GM23338 (cell line): Measurements from ENCODE around the gene SEMA4A. TPM values are rescaled to one million over a fixed set of nuclear protein-coding genes. Genes with fewer than 3 reads are reported as not detected.

Source experiments
- ATAC-seq: fragments of 200-7000 bp; cut with Tn5 transposase; 3 replicates; pipeline ENCODE4 v1.9.1; 2020
- DNase-seq: peaks from one replicate; pipeline ENCODE4 v3.0.0-alpha.2; 2015; ENCODE audit warnings: low spot score
- H2AFZ ChIP-seq: fragments of 200-600 bp; sonication (generic); 2 replicates; pipeline ENCODE4 v1.8.0; 2016; ENCODE audit warnings: antibody characterized with exemption, mild to moderate bottlenecking, moderate library complexity
- H3F3A ChIP-seq: fragments of 200-600 bp; sonication (generic); replicated peaks from 2 replicates; pipeline ENCODE4 v1.8.0; 2017; ENCODE audit warnings: antibody characterized with exemption, mixed run types, low read depth
- H3K27ac ChIP-seq: fragments of 200-600 bp; sonication (generic); 2 replicates; pipeline ENCODE4 v1.6.1; 2016; ENCODE audit warnings: low read depth
- H3K27me3 ChIP-seq: fragments of 200-600 bp; sonication (generic); 2 replicates; pipeline ENCODE4 v1.8.0; 2016; ENCODE audit warnings: mild to moderate bottlenecking, mixed run types, moderate library complexity; ENCODE audit not compliant: insufficient read depth
- H3K36me3 ChIP-seq: fragments of 200-600 bp; sonication (generic); 2 replicates; pipeline ENCODE4 v1.8.0; 2016; ENCODE audit warnings: mild to moderate bottlenecking; ENCODE audit not compliant: insufficient read depth
- H3K4me1 ChIP-seq: fragments of 200-600 bp; sonication (generic); 2 replicates; pipeline ENCODE4 v1.8.0; 2016; ENCODE audit warnings: mild to moderate bottlenecking, moderate library complexity; ENCODE audit not compliant: insufficient read depth
- H3K4me2 ChIP-seq: fragments of 200-600 bp; sonication (generic); 2 replicates; pipeline ENCODE4 v1.7.1; 2017; ENCODE audit warnings: mixed run types
- H3K4me3 ChIP-seq: fragments of 200-600 bp; sonication (generic); 2 replicates; pipeline ENCODE4 v1.6.1; 2016; ENCODE audit warnings: mixed run types
- H3K79me2 ChIP-seq: fragments of 200-600 bp; sonication (generic); replicated peaks from 2 replicates; pipeline ENCODE4 v1.8.0; 2017; ENCODE audit warnings: mild to moderate bottlenecking; ENCODE audit not compliant: insufficient read depth
- H3K9me2 ChIP-seq: fragments of 200-600 bp; sonication (generic); 2 replicates; pipeline ENCODE4 v1.8.0; 2017; ENCODE audit not compliant: insufficient read depth
- H4K20me1 ChIP-seq: fragments of 200-600 bp; sonication (generic); replicated peaks from 2 replicates; pipeline ENCODE4 v1.8.0; 2017; ENCODE audit warnings: mild to moderate bottlenecking; ENCODE audit not compliant: insufficient read depth
- H3K27ac Mint-ChIP-seq: 2 replicates; pipeline ENCODE4 v1.8.0; 2020; ENCODE audit warnings: inconsistent platforms, mild to moderate bottlenecking, moderate library complexity, mixed read lengths
- H3K27me3 Mint-ChIP-seq: 3 replicates; pipeline ENCODE4 v1.8.0; 2022; ENCODE audit warnings: low read depth, mild to moderate bottlenecking, moderate library complexity, mixed read lengths, inconsistent platforms; ENCODE audit not compliant: insufficient read depth, poor library complexity
- H3K36me3 Mint-ChIP-seq: 3 replicates; pipeline ENCODE4 v1.8.0; 2021; ENCODE audit warnings: low read depth, mild to moderate bottlenecking, inconsistent platforms, moderate library complexity, mixed read lengths
- H3K4me1 Mint-ChIP-seq: 3 replicates; pipeline ENCODE4 v1.8.0; 2020; ENCODE audit warnings: mild to moderate bottlenecking, inconsistent platforms, mixed read lengths
- H3K4me3 Mint-ChIP-seq: 3 replicates; pipeline ENCODE4 v1.8.0; 2021; ENCODE audit warnings: moderate library complexity, mild to moderate bottlenecking, inconsistent platforms, mixed read lengths
- H3K9me3 Mint-ChIP-seq: 3 replicates; pipeline ENCODE4 v1.8.0; 2020; ENCODE audit warnings: moderate library complexity, mild to moderate bottlenecking, inconsistent platforms, mixed read lengths
- CREB1 ChIP-seq: fragments of 250-450 bp; sonication (Bioruptor Pico); IDR thresholded peaks from 2 replicates; pipeline ENCODE4 v1.5.0; 2020; ENCODE audit warnings: low read depth, mild to moderate bottlenecking, moderate library complexity
- EZH2 ChIP-seq: fragments of 200-600 bp; sonication (generic); IDR thresholded peaks from one replicate; pipeline ENCODE4 v1.8.0; 2017; ENCODE audit warnings: antibody characterized with exemption, mild to moderate bottlenecking, low read depth; ENCODE audit not compliant: unreplicated experiment
- EZH2phosphoT487 ChIP-seq: fragments of 200-600 bp; sonication (generic); IDR thresholded peaks from one replicate; pipeline ENCODE4 v1.8.1; 2018; ENCODE audit warnings: antibody characterized with exemption; ENCODE audit not compliant: unreplicated experiment
- JUNB ChIP-seq: IDR thresholded peaks from one replicate; pipeline ENCODE4 v1.6.1; 2016; ENCODE audit warnings: antibody characterized with exemption; ENCODE audit not compliant: unreplicated experiment
- NANOG ChIP-seq: IDR thresholded peaks from 2 replicates; pipeline ENCODE4 v1.6.1; 2016; ENCODE audit warnings: antibody characterized with exemption, borderline replicate concordance
- POLR2AphosphoS5 ChIP-seq: IDR thresholded peaks from 2 replicates; pipeline ENCODE4 v1.6.1; 2016; ENCODE audit warnings: antibody characterized with exemption, low read depth
- STAT1 ChIP-seq: IDR thresholded peaks from one replicate; pipeline ENCODE4 v1.6.1; 2016; ENCODE audit warnings: antibody characterized with exemption; ENCODE audit not compliant: unreplicated experiment
- ZNF114 ChIP-seq: fragments of 250-450 bp; sonication (Bioruptor Pico); IDR thresholded peaks from 2 replicates; pipeline ENCODE4 v1.5.0; 2020; ENCODE audit warnings: mild to moderate bottlenecking, moderate library complexity
- ZNF331 ChIP-seq: fragments of 250-450 bp; sonication (Bioruptor Pico); IDR thresholded peaks from 2 replicates; pipeline ENCODE4 v1.5.0; 2020; ENCODE audit warnings: low read depth, mild to moderate bottlenecking, moderate library complexity
- polyA plus RNA-seq: library from polyadenylated mRNA; unstranded; fragments of >200 nt; fragmentation: Nextera tagmentation; extraction: Ambion mirVana; gene quantifications from 2 replicates; pipeline ENCODE4 v1.2.1, GENCODE V29; 2016
- total RNA-seq: library from RNA; depleted of rRNA; stranded (reverse); fragments of >200 nt; shearing (Covaris generic); gene quantifications from 2 replicates; pipeline ENCODE4 v1.2.3, GENCODE V29; 2014
- TF ChIP-seq, protein P1 (sequence below): IDR thresholded peaks from one replicate; pipeline ENCODE4 v1.6.1; 2018; ENCODE audit warnings: antibody characterized with exemption; ENCODE audit not compliant: unreplicated experiment
- TF ChIP-seq, protein P2 (sequence below): IDR thresholded peaks from 2 replicates; pipeline ENCODE4 v1.6.1; 2016; ENCODE audit warnings: antibody characterized with exemption
- TF ChIP-seq, protein P3 (sequence below): fragments of 250-450 bp; sonication (Bioruptor Pico); IDR thresholded peaks from 2 replicates; pipeline ENCODE4 v1.5.0; 2020; ENCODE audit warnings: mild to moderate bottlenecking, moderate library complexity
- TF ChIP-seq, protein P4 (sequence below), 2 experiments: fragments of 200-600 bp in 1 of 2; sonication (generic) in 1 of 2; conservative IDR thresholded peaks; 2 replicates each; pipeline versions ENCODE4 v1.5.1 to v1.6.1; 2016 to 2017; ENCODE audit warnings: antibody characterized with exemption in 2 of 2, low read depth in 2 of 2, mild to moderate bottlenecking in 2 of 2, moderate library complexity in 1 of 2

SEMA4A gene
- total and polyA plus RNA-seq, 2 experiments from 2014 or later, result 5.5 to 20.2 TPM

DNA sequence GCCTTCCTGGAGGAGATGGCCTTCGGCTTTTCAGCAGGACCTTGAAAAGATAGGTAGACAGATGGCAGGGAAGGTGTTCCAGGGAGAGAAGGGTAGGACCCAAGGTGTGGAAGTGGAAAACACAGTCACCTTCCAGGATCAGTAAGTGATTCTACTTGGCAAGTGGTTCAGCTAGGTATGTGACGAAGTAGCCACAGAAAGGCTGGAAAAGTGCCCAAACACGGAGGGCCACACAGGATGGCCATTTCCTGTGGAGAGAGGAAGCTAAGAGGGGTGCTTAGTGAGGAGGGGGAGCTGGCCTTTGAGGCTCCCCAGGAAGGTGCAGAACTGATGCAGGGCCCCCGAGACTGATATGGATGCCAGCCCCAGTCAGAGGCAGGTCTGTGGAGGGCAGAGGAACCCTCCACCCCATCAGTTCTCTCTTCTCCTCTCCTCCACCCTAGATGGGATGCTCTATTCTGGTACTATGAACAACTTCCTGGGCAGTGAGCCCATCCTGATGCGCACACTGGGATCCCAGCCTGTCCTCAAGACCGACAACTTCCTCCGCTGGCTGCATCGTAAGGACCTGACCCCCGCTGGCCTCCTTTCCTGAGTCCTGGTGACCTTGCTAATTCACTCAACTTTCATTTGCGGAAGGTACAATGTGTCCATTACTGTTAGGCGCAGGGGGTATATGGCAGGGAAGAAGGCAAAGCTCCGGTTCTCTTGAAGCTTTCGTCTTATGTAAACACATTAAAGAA, 6.8 kb downstream of the SEMA4A start:
- no peaks in the 10 kb centered on the region for H3K9me3 Mint-ChIP-seq
- Histone ChIP-seq H4K20me1 (no peaks in the 10 kb centered on the region), H3K79me2 (no peaks in the 10 kb centered on the region), H2AFZ (peak overlapping the region; percentile 96), H3K9me2 (no peaks in the 10 kb centered on the region), H3K27me3 (no peaks in the 10 kb centered on the region), H3K4me2 (peak overlapping the region; percentile 81), H3F3A (peaks cover 4% of the 10 kb centered on the region; the same call in 1 of the 2 replicates), H3K27ac (no peak overlapping the region), H3K4me3 (peak overlapping the region; percentile 56), H3K36me3 (no peaks in the 10 kb centered on the region), H3K4me1 (peaks cover 28% of the 10 kb centered on the region)
- TF ChIP-seq NANOG (no peak), JUNB (no peak), POLR2AphosphoS5 (no peak), ZNF331 (no peak), EZH2phosphoT487 (no peak), STAT1 (no peak), EZH2 (no peak), CREB1 (CRISPR knock-in tag) (no peak), ZNF114 (CRISPR knock-in tag) (no peak)
- TF ChIP-seq, protein P1, sequence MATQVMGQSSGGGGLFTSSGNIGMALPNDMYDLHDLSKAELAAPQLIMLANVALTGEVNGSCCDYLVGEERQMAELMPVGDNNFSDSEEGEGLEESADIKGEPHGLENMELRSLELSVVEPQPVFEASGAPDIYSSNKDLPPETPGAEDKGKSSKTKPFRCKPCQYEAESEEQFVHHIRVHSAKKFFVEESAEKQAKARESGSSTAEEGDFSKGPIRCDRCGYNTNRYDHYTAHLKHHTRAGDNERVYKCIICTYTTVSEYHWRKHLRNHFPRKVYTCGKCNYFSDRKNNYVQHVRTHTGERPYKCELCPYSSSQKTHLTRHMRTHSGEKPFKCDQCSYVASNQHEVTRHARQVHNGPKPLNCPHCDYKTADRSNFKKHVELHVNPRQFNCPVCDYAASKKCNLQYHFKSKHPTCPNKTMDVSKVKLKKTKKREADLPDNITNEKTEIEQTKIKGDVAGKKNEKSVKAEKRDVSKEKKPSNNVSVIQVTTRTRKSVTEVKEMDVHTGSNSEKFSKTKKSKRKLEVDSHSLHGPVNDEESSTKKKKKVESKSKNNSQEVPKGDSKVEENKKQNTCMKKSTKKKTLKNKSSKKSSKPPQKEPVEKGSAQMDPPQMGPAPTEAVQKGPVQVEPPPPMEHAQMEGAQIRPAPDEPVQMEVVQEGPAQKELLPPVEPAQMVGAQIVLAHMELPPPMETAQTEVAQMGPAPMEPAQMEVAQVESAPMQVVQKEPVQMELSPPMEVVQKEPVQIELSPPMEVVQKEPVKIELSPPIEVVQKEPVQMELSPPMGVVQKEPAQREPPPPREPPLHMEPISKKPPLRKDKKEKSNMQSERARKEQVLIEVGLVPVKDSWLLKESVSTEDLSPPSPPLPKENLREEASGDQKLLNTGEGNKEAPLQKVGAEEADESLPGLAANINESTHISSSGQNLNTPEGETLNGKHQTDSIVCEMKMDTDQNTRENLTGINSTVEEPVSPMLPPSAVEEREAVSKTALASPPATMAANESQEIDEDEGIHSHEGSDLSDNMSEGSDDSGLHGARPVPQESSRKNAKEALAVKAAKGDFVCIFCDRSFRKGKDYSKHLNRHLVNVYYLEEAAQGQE, result no peak
- TF ChIP-seq, protein P2, sequence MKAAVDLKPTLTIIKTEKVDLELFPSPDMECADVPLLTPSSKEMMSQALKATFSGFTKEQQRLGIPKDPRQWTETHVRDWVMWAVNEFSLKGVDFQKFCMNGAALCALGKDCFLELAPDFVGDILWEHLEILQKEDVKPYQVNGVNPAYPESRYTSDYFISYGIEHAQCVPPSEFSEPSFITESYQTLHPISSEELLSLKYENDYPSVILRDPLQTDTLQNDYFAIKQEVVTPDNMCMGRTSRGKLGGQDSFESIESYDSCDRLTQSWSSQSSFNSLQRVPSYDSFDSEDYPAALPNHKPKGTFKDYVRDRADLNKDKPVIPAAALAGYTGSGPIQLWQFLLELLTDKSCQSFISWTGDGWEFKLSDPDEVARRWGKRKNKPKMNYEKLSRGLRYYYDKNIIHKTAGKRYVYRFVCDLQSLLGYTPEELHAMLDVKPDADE, result no peak
- TF ChIP-seq, protein P3, sequence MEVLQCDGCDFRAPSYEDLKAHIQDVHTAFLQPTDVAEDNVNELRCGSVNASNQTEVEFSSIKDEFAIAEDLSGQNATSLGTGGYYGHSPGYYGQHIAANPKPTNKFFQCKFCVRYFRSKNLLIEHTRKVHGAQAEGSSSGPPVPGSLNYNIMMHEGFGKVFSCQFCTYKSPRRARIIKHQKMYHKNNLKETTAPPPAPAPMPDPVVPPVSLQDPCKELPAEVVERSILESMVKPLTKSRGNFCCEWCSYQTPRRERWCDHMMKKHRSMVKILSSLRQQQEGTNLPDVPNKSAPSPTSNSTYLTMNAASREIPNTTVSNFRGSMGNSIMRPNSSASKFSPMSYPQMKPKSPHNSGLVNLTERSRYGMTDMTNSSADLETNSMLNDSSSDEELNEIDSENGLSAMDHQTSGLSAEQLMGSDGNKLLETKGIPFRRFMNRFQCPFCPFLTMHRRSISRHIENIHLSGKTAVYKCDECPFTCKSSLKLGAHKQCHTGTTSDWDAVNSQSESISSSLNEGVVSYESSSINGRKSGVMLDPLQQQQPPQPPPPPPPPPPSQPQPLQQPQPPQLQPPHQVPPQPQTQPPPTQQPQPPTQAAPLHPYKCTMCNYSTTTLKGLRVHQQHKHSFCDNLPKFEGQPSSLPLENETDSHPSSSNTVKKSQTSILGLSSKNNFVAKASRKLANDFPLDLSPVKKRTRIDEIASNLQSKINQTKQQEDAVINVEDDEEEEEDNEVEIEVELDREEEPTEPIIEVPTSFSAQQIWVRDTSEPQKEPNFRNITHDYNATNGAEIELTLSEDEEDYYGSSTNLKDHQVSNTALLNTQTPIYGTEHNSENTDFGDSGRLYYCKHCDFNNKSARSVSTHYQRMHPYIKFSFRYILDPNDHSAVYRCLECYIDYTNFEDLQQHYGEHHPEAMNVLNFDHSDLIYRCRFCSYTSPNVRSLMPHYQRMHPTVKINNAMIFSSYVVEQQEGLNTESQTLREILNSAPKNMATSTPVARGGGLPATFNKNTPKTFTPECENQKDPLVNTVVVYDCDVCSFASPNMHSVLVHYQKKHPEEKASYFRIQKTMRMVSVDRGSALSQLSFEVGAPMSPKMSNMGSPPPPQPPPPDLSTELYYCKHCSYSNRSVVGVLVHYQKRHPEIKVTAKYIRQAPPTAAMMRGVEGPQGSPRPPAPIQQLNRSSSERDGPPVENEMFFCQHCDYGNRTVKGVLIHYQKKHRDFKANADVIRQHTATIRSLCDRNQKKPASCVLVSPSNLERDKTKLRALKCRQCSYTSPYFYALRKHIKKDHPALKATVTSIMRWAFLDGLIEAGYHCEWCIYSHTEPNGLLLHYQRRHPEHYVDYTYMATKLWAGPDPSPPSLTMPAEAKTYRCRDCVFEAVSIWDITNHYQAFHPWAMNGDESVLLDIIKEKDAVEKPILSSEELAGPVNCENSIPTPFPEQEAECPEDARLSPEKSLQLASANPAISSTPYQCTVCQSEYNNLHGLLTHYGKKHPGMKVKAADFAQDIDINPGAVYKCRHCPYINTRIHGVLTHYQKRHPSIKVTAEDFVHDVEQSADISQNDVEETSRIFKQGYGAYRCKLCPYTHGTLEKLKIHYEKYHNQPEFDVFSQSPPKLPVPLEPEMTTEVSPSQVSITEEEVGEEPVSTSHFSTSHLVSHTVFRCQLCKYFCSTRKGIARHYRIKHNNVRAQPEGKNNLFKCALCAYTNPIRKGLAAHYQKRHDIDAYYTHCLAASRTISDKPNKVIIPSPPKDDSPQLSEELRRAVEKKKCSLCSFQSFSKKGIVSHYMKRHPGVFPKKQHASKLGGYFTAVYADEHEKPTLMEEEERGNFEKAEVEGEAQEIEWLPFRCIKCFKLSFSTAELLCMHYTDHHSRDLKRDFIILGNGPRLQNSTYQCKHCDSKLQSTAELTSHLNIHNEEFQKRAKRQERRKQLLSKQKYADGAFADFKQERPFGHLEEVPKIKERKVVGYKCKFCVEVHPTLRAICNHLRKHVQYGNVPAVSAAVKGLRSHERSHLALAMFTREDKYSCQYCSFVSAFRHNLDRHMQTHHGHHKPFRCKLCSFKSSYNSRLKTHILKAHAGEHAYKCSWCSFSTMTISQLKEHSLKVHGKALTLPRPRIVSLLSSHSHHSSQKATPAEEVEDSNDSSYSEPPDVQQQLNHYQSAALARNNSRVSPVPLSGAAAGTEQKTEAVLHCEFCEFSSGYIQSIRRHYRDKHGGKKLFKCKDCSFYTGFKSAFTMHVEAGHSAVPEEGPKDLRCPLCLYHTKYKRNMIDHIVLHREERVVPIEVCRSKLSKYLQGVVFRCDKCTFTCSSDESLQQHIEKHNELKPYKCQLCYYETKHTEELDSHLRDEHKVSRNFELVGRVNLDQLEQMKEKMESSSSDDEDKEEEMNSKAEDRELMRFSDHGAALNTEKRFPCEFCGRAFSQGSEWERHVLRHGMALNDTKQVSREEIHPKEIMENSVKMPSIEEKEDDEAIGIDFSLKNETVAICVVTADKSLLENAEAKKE (CRISPR knock-in tag), result no peak
- TF ChIP-seq, protein P4, sequence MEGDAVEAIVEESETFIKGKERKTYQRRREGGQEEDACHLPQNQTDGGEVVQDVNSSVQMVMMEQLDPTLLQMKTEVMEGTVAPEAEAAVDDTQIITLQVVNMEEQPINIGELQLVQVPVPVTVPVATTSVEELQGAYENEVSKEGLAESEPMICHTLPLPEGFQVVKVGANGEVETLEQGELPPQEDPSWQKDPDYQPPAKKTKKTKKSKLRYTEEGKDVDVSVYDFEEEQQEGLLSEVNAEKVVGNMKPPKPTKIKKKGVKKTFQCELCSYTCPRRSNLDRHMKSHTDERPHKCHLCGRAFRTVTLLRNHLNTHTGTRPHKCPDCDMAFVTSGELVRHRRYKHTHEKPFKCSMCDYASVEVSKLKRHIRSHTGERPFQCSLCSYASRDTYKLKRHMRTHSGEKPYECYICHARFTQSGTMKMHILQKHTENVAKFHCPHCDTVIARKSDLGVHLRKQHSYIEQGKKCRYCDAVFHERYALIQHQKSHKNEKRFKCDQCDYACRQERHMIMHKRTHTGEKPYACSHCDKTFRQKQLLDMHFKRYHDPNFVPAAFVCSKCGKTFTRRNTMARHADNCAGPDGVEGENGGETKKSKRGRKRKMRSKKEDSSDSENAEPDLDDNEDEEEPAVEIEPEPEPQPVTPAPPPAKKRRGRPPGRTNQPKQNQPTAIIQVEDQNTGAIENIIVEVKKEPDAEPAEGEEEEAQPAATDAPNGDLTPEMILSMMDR (conservative IDR thresholded peaks at IDR 0.05; ENCODE audit: low read depth in 2 of 2), result no peak
- ATAC-seq (peak; percentile 6; the same call in 2 of the 3 replicates), DNase-seq (peak; percentile 43)
- H3K4me3 Mint-ChIP-seq, result peak overlapping the region; percentile 72
- H3K36me3 Mint-ChIP-seq, result peaks cover 2% of the 10 kb centered on the region; the same call in 1 of the 3 replicates
- peaks cover 24% of the 10 kb centered on the region for H3K4me1 Mint-ChIP-seq
- peaks cover 9% of the 10 kb centered on the region for H3K27me3 Mint-ChIP-seq
- no peak overlapping the region for H3K27ac Mint-ChIP-seq
